Measurements from ENCODE around the gene TPM4.
A peak's percentile ranks its signal among the peaks of the same experiment; 100 is the strongest.
"Not testable (repeated sequence)": the region's sequence is repeated elsewhere in the genome, so short reads cannot be mapped to it uniquely, and the experiment has no call there.

Gene TPM4

DNA sequence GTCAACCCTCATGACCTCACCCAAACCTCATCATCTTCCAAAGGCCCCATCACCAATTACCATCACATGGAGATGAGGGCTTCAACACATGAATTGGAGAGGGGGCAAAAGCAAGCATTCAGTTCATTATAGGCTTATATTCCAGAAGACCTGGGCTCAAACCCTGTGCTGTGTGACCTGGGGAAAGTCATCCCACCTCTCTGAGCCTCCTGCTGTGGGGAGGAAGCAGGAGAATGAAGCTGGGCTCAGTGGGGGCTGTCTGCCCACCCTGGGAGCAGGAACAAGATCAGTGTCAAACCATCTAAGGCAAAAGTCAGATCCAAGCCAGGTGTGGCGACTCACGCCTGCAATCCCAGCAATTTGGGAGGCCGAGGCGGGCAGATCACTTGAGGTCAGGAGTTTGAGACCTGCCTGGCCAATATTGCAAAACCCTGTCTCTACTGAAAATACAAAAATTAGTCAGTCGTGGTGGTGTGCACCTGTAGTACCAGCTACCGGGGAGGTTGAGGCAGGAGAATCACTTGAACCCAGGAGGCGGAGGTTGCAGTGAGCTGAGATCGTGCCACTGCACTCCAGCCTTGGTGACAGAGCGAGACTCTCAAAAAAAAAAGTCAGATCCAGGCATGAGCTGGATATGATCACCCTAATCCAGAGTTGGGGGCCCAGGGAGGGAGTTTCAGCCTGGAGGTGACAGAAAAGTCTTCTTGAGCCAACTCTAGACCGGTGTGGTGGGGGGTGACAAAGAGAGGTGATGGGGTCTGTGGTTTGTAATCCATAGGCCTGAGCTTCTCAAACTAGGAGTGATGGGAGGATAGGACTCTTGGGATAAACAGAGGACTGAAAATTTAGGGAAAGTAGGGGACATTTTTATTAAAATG, 1.6 kb upstream of the TPM4 start:
- DNase-seq = no peak

DNA sequence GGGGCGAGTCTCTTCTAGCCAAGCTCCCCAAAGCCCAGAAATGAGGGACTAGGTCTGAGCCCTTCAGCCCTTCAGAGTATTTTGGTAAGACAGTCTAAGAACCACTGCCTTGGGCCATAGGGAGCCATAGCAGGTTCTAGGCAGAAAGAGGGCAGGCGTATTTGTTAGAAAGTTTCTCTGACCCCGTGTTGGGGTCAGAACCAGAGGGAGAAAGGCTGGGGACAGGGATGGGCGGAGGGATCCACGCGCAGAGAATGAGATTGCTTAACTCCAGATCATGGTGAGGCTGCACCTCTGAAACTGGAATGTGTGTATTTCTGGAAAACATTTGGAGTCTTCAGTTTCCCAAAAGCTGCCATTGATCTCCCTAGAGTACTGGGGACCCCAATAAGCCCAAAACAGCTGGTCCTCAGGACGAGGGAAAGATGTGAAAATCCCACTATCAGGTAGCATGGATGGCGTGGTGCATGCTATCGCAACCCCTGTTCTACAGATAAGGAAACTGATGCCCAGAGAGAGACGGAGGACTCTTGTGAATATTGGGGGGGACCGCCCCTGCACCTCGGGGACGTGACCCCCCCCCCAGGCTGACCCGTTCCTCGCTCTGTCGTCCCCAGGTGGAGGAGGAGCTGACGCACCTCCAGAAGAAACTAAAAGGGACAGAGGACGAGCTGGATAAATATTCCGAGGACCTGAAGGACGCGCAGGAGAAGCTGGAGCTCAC, 703 bp upstream of the TPM4 start:
- no peak for DNase-seq

DNA sequence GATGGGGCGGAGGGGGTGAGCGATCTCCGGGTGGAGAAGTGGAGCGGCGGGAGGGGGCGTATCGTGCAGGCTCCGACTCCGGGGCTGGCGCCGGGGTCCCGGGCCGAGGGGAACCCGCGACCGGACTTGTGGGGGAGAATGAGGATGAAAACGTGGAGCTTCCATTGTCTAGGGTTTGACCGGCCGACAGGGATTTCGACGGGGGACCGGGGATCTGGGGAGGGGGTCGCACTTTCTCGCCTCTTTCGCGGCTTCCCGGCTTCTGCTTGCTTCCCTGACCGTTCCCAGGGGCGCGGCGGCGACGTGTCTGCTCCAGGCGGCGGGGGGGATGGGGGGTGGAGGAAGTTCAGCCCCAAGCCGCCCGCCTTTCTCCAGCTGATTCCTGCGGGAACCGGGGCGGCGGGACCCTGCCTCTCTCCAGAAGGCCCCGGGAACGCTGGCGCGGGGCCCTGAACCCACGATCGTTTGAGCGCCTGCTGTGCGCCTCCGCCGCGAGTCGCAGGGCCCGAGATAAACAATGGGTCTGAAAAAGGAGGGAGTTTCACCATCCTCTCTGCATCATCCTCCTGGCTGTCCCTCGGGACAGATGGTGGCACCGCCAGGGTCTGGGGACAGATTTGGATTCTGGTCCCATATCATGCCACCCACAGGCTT, 790 bp downstream of the TPM4 start:
- DNase-seq = peak; percentile 20

DNA sequence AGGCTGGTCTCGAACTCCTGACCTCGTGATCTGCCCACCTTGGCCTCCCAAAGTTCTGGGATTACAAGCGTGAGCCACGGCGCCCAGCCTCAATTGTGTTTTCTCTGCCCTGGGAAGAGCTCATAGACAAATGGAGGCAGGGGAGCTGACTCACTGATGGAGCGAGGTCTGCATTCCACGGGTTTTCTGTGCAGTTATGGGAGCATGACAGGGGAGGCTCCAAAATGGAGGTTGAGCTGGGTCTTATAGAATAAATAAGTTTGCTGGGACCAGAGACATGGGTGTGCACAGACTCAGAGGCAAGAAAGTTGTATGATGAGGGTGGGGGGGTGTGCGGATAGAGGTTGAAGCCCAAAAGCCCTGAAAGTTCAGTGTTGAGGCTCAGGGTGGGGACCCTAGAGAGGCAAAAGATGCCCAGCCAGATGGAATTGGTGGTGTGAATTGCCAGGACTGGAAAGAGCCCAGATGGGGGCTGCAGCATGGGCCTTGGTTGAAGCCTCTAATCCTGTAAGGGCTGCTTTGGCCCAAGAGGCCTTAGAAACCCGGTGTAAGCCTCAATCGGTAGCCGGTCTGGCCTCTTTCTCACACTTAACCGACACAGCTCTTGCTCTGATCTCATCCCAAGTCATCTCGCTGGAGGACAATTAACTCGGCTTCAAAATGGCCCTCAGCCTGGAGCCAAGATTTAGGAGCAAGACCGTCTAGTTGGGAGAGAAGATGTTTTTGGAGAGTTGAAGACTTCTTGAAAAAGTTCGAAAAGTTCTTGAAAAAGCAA, 1.9 kb downstream of the TPM4 start:
- DNase-seq = no peak

DNA sequence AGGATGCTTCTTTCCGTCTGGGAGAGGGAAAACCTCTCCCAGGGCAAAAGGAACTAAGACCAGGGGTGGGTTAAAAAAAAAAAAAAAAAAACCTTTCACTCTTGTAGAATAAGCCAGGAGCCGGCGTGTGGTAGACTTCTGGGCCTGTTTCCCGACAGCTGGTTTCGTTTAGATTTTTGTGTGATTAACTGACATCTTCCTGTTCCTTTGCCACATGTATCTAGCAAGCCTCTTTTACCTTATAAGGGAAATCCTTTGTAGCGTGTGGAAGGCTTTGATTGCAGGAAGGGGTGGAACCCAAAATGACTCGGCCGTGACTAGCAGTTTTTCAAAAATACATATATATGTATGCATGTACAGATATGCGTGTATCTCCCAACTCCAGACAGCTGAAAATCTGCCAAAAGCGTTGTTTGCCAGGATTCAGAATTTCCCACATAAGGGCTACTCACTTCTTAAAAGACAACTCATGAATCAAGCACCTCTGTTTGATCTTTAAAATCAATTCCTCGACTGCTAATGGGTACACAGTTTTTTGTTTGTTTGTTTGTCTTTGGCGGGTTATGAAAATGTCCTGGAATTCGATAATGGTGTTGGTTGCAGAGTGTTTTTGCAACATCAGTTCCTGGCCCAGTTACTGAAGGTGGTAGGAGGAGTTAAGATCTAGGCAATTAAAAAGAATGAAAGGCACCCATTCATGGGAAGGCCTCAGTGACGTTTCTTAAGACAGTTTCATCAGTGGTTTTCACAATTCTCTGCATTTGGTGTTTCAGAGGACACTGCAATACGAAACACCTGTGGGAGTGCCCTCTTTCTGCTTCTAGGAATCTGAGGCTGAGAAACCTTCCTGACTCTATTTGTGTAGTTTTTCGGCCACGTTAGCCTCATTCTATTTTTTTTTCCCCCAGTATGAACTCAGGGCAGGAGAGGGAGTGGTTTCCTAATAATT, 2.7 kb downstream of the TPM4 start:
- DNase-seq = no peak

DNA sequence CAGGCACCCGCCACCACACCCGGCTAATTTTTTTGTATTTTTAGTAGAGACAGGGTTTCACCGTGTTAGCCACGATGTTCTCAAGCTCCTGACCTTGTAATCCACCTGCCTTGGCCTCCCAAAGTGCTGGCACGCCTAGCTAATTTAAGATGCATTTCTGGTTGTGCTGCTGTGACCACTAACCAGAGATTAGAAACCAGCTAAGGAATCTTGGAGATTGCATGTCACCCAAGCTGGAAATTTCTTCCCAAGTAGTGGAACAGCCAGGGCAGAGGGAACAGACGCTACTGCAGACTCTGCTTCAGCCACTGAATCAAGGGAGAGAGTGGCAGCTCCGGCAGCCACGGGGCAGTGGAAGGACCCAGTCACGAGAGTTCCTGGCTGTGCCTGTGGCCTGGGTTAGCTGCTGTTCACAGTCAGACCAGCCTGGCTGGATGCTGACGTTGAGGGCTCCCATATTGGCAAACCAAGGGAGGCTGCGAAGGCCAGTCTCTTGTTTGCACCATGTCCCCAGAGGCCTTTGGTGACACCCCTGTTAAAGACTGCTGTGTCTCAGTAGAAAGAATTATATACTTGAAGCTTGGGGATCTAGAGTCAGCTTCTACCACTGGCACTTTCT, 7.9 kb downstream of the TPM4 start:
- no peak for DNase-seq

DNA sequence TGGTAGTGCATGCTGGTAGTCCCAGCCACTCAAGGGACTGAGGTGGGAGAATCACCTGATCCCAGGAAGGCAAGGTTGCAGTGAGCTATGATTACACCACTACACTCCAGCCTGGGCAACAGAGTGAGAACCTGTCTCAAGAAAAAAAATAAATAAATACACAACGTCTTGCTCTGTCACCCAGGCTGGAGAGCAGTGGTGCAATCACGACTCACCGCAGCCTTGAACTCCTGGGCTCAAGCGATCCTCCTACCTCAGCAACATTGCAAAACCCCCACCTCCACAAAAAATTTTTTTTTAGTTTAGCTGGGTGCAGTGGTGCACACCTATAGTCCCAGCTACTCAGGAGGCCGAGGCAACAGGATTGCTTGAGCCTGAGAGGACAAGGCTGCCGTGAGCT, 8.8 kb downstream of the TPM4 start:
- DNase-seq = no peak

DNA sequence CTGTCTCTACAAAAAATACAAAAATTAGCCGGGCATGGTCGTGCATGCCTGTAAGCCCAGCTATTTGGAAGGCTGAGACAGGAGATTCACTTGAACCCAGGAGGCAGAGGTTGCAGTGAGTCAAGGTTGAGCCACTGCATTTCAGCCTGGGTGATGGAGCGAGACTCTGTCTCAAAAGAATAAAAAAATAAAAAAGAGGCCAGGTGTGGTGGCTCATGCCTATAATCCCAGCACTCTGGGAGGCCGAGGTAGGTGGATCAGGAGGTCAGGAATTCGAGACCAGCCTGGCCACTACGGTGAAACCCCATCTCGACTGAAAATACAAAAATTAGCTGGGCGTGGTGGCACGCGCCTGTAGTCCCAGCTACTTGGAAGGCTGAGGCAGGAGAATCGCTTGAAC, 11.1 kb downstream of the TPM4 start:
- DNase-seq = not testable (repeated sequence)

DNA sequence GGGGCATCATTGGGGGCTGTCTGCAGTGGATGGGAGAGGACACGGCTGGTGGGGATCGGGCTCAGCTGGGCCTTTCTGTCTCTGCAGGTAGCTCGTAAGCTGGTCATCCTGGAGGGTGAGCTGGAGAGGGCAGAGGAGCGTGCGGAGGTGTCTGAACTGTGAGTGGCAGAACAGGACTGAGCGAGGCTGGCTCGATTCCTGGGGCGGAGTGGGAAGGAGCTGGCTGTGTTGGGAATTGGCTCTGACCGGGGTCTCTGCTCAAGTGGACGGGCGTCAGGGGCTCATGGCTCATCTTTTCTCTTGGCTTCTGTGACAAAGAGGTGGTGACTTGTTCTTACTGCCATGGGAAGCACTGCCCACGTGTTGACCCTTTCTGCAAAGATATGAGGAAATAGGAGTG, 11.6 kb downstream of the TPM4 start:
- DNase-seq = no peak

DNA sequence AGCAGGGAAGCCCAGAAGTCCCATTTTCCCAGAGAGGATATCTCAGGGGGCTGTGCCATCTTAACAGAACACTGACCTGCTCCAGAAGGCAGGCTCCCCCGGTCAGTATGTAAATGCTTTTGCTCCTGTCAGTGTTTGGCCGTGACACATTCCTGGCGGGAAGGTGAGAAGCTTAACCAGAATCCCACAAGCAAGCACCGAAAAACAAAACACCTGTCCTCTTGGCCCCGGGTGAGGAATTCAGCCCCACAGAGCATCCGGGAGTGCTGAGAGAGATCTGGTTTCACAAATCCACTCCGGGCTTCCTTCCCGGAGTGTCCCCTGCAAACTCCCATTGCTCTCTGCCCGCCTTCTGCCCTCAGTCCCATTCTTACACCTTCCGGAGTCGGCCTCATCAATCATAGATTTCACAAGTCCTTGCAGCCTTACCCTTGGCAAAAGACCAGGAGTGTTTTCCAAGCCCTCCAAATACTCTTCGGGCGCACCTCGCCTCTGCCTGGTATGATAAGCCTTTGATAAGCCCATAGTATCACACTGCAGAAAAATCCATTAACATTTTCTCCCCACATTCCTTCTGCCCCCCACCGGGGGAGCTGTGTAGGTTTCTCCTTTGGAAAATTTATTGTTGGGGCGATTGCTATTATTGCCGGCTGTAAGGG, 12.2 kb downstream of the TPM4 start:
- no peak for DNase-seq

DNA sequence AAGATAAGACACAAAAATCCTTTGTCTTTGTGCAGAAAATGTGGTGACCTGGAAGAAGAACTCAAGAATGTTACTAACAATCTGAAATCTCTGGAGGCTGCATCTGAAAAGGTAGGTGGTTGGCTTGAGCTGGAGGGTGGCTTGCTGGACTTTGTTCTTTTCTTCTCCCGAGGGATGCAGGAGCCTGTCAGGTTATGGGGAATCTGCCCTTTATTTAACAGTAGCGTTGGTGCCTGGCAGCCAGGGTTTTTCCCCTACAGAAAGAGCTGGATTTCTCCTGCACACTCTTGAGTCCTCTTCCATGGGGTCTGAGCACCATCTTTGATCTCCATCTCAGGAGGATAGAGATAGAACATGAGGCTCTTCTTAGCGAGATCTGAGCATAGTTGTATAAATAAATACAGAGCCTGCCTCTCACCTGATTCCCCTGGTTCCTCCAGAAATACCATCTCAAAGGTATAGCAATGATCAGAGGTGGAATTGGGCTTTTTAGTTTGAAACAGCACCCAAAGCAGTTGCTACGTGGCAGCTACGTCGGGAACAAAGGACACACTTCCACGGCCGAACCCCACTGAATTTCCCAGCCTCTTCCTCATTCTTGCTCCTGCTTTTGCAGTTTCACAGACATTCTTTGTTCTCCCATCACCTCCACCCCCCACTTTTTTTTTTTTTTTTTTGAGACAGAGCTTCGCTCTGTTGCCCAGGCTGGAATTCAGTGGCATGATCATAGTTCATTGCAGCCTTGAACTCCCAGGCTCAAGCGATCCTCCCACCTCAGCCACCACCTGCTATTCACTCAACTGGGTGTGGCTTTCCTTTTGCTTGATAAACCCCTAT, 12.9 kb downstream of the TPM4 start:
- DNase-seq = no peak

DNA sequence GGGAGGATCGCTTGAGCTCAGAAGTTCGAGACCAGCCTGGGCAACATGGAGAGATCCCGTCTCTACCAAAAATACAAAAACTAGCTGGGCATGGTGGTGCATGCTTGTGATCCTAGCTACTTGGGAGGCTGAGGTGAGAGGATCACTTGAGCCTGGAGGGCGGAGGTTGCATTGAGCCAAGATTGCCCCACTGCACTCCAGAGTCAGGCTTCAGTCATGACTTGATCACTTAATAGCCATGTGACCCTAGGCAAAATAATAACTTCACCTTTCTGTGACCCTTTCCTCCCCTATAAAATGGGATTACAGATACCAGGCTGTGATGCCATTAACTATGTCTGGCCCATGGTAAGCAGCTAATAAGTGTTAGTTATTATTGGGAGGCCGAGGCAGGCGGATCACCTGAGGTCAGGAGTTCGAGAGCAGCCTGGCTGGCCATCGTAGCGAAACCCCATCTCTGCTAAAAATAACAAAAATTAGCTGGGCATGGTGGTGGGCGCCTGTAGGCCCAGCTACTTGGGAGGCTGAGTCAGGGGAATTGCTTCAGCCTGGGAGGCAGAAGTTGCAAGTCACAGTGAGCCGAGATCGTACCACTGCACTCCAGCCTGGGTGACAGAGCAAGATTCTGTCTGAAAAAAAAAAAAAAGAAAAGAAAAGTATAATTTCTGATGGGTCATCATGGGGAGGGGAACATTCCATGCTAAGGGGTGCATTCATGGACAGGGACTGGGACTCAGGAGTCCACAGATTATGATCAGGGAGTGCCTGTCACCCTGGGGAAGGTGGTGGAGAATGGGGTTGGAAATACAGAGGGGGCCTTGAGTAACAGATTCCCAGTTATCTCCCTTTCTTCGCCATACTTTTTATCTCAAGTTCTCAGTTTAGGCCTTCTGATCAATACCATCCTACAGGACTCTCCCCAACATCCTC, 15.5 kb downstream of the TPM4 start:
- DNase-seq = no peak

DNA sequence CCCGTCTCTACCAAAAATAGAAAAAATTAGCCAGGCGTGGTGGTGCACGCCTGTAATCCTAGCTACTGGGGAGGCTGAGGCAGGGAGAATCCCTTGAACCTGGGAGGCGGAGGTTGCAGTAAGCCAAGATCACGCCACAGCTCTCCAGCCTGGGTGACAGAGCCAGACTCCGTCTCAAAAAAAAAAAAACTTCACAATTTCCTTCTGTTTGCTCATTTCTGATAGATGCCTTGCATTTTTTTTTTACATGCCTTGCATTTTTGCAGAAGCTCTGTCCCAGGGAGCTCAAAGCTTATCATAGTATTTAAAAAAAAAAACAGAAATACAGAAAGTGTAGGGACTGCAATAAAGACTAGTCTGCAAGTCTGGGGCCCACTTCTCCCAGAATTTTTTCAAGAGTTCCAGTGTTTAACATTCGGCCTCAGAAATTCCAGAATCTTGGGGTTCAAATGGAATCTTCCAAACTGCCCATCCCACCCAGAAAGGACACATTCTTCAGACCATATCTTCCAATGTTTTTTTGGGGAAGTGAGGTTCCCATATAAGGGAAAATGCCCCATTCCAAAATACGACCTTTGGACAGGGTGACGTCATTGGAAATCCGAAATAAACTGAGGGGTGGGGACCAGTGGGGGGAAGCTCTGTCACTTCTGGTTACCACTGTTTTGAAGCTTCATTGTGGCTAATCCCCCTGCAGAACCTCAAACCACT, 18.2 kb downstream of the TPM4 start:
- DNase-seq = no peak

DNA sequence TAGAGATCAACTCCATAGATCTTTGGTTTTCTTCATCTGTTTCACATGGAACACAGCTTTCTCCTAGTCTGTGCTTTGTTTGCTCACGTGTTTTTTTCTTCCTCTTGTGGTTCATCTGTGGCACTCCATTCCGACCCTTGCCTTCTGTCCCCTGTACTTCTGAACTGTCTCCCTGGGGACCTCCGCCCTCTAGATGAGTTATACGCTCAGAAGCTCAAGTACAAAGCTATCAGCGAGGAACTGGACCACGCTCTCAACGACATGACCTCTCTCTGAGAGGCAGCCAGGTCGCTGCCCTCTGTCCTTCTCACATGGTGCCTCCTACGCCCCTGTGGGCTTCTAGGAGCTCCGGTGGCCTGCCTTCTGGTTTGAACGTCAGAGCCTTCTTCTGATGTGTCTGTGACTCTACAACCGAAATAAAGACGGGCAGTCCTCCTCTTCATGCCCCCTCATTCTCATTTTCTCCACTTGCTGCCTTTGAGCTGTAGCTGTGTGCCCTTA, 18.8 kb downstream of the TPM4 start:
- no peak for DNase-seq

DNA sequence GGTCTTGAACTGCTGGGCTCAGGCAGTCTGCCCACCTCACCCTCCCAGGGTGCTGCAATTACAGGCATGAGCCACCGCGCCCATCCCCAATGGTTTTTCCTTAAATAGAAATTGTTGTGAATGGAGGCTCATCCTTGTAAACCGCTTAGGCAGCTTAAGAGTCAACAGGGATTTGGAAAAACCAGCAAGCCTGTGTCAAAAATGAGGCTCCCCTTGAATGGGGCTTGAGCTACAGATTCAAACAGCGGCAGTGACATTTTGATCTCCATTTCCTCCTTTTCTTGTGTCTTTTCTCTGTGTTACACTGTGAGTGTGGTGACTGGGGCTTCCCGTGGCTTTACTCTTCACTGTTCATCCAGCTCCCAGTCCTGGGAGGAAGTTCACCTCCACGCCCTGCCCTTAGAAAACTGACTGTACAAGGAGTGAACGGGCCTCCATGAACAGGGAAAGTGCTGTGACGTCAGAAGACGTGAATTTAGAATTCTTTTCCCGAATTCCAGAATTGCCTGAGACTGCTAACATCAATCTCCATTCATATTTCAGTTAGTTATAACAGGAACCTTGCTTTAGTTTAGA, 20.1 kb downstream of the TPM4 start:
- no peak for DNase-seq

DNA sequence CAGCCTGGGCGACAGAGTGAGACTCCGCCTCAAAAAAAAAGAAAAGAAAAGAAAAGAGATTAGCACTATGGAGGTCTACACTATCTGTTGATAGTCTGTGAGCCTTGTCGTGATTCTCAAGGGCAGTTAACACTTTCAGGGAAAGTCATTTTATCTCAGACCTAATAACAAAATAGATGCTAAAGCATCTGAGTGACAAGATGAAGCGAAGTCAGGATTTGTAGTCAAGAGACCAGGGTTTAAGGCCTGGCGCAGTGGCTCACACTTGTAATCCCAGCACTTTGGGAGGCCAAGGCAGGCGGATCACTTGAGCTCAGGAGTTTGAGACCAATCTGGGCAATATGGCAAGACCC, 22.1 kb downstream of the TPM4 start:
- DNase-seq = no peak

DNA sequence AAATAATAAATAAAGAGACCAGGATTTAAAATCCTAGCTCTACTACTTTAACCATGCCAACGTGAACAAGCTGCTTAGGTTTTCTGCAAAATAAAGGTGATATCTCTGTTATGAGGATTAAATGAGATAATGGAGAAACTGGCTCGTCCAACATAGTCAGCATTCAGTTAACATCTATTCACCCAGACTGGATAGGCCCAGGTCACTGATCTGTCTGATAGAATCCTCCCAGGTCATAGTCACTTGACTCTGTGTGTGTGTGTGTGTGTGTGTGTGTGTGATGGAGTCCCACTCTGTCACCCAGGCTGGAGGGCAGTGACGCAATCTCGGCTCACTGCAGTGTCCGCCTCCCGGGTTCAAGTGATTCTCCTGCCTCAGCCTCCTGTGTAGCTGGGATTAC, 22.5 kb downstream of the TPM4 start:
- no peak for DNase-seq
